PFSK-1 (cell line): ENCODE measurements around the gene KIAA0319L.

Source experiments
- FOXP2 ChIP-seq: optimal IDR thresholded peaks from 2 replicates; pipeline ENCODE3; 2011; ENCODE audit warnings: borderline replicate concordance, control low read depth, inconsistent platforms; ENCODE audit not compliant: insufficient read depth; ENCODE audit errors: extremely low read length, extremely low read depth
- POLR2AphosphoS5 ChIP-seq: IDR thresholded peaks from 2 replicates; pipeline ENCODE4 v1.6.1; 2012; ENCODE audit warnings: low read depth, mild to moderate bottlenecking, control low read depth, low read length, moderate library complexity
- SIN3A ChIP-seq: IDR thresholded peaks from 2 replicates; pipeline ENCODE4 v1.6.1; 2012; ENCODE audit warnings: mild to moderate bottlenecking, low read length, moderate library complexity, borderline replicate concordance; ENCODE audit not compliant: insufficient read depth
- TAF1 ChIP-seq: IDR thresholded peaks from 2 replicates; pipeline ENCODE4 v1.6.1; 2012; ENCODE audit warnings: low read length, control low read depth, borderline replicate concordance; ENCODE audit not compliant: insufficient read depth
- TF ChIP-seq, protein P1 (sequence below), 2 experiments: IDR thresholded peaks; 2 replicates each; pipeline versions ENCODE4 v1.6.1 to v1.8.0; 2011 to 2012; ENCODE audit warnings: low read depth in 2 of 2, low read length in 2 of 2, control low read depth in 1 of 2, inconsistent platforms in 1 of 2, mild to moderate bottlenecking in 1 of 2, moderate library complexity in 1 of 2; ENCODE audit not compliant: insufficient read depth in 1 of 2

The KIAA0319L gene

DNA sequence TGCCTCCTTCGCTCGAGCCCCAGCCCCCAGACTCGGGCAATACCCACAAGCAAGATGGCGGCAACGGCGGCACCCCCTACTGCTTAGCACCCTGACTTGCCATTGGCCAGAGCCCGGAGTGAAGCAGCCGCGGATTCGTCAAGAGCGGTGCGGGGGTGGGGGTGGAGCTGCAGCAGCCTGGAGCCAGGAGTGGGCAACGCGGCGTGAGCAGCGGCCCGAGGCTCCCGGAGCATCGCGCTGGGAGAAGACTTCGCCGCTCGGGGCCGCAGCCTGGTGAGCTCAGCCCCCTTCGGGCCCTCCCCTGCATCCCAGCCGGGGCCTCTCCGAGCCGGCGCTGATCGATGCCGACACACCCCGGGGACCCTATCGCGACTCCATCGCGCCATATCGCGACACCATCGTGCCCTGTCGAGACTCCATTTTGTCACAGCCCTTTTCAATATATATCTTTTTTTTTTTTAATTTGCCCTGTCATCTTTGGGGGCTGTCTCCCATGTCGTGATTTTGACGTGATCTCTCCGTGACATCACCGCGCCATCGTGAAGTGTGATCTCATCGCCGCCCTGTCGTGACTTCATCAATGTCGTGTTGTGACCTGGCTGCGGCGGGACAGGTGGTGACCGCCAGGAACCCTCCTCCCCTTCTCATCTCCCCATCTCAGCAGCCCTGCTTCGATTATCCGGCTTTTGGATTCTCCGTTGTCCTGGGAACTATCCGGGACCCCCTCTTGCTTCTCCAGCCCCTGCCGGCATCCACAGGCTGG is 589 bp upstream of the KIAA0319L start, which contains the start of gene NCDN:
TSS of gene NCDN (plus strand) at position 189 of the 763 bp plus-strand sequence. CDS start at position 581, 392 bp downstream.
- TF ChIP-seq POLR2AphosphoS5 (peak; percentile 86), FOXP2 (no peak), SIN3A (peak; percentile 59; the same call in 1 of the 2 replicates), TAF1 (peak; percentile 49; the same call in 1 of the 2 replicates)
- TF ChIP-seq, protein P1, sequence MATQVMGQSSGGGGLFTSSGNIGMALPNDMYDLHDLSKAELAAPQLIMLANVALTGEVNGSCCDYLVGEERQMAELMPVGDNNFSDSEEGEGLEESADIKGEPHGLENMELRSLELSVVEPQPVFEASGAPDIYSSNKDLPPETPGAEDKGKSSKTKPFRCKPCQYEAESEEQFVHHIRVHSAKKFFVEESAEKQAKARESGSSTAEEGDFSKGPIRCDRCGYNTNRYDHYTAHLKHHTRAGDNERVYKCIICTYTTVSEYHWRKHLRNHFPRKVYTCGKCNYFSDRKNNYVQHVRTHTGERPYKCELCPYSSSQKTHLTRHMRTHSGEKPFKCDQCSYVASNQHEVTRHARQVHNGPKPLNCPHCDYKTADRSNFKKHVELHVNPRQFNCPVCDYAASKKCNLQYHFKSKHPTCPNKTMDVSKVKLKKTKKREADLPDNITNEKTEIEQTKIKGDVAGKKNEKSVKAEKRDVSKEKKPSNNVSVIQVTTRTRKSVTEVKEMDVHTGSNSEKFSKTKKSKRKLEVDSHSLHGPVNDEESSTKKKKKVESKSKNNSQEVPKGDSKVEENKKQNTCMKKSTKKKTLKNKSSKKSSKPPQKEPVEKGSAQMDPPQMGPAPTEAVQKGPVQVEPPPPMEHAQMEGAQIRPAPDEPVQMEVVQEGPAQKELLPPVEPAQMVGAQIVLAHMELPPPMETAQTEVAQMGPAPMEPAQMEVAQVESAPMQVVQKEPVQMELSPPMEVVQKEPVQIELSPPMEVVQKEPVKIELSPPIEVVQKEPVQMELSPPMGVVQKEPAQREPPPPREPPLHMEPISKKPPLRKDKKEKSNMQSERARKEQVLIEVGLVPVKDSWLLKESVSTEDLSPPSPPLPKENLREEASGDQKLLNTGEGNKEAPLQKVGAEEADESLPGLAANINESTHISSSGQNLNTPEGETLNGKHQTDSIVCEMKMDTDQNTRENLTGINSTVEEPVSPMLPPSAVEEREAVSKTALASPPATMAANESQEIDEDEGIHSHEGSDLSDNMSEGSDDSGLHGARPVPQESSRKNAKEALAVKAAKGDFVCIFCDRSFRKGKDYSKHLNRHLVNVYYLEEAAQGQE (IDR thresholded peaks at IDR 0.05; ENCODE audit: insufficient read depth in 1 of 2, low read depth in 2 of 2, low read length in 2 of 2) = peak in 1 of 2 experiments; percentile 35; a peak in 1 of 4 replicates

DNA sequence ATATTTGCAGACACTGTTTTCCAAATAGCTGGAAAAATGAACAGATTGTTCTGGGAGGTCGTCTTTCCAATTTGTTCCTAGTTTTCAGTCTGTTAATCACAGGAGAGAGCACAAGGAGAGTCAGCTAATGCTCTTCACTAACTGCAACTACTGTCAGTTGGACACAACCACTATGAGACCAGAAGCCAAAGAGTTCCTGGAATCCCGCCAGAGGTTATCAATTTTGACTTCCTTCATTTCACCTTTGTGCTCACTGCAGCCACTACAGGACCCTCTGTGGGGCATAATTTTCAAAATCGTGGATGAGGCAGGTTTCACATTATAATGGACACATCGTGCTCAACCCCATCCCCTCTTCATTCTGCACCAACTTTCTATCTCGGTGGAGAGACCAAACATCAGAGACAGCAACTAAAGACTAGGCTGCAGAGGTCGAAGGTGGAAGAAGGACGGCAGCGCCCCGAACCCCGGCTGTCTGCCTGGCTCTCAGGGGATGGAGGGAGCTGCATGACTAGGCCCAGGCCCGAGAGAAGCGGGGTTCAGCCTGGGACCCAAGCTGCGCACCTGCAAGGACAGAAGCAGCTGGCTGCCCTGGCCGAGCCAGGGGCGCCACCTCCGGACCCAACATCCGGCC is 602 bp downstream of the KIAA0319L start:
- TF ChIP-seq FOXP2 = peak; percentile 14
- no peak for TF ChIP-seq POLR2AphosphoS5

DNA sequence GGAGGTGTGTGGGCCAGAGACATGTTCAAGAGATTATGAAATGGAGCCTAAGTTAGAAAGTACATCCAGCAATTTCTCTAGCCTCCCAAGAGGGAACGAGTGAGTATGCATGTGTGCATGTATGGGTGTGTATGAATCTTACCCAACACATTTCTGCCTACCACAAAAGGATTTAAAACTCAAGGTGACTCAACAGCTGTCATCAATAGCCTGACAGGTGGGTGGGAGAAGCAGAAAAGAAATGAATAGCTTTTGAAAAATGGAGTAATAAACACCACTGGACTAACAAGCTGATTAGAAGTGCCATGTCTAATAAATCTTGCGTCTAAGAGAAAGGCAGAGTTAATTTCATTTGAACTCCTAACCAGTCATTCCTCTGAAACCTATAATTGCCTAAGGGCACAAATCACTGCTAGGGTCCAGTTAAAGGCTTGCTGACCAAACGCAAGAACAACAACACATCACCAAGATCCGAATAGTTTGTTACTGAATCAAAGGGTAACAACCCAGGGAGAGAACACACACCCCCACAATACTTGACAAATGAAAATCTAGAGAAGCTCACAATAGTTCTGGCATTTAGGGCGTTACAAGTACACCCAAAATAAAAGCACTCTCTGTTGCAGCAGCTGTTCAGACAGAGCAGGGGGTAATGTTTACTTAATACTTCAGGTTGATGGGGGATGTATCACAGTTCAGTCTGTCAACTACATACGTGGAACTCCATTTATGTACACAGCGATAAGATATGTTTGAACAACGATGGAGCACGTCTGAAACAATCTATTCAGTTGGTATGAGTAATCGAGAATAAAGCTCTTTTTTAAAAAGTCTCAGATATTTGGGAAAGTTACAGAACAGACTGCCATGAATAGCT is 1.4 kb downstream of the KIAA0319L start:
- TF ChIP-seq POLR2AphosphoS5 (no peak), SIN3A (no peak), TAF1 (no peak)
- TF ChIP-seq, protein P1 (IDR thresholded peaks at IDR 0.05; ENCODE audit: insufficient read depth in 1 of 2, low read depth in 2 of 2, low read length in 2 of 2) = no peak

DNA sequence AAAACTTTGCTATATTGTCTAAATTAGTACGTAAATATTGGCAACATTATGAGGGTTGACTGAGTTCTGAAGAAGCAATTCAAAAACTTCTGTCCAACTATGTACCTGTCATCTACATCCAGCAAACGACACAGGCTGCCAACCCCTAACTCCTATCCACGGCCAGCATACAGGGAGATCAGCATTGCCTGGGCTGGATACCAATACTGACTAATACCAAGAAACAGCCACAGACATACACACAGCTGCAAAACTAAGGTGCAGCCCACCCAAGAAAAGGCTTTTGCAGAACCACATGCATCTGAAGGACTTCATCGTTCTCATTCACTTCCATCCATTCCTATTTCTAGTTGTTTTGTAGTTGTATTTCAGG is 2.0 kb downstream of the KIAA0319L start:
- TF ChIP-seq TAF1 = no peak
- no peak for TF ChIP-seq SIN3A
- TF ChIP-seq POLR2AphosphoS5 = no peak
- TF ChIP-seq, protein P1 (IDR thresholded peaks at IDR 0.05; ENCODE audit: insufficient read depth in 1 of 2, low read depth in 2 of 2, low read length in 2 of 2) = no peak
- no peak for TF ChIP-seq FOXP2

DNA sequence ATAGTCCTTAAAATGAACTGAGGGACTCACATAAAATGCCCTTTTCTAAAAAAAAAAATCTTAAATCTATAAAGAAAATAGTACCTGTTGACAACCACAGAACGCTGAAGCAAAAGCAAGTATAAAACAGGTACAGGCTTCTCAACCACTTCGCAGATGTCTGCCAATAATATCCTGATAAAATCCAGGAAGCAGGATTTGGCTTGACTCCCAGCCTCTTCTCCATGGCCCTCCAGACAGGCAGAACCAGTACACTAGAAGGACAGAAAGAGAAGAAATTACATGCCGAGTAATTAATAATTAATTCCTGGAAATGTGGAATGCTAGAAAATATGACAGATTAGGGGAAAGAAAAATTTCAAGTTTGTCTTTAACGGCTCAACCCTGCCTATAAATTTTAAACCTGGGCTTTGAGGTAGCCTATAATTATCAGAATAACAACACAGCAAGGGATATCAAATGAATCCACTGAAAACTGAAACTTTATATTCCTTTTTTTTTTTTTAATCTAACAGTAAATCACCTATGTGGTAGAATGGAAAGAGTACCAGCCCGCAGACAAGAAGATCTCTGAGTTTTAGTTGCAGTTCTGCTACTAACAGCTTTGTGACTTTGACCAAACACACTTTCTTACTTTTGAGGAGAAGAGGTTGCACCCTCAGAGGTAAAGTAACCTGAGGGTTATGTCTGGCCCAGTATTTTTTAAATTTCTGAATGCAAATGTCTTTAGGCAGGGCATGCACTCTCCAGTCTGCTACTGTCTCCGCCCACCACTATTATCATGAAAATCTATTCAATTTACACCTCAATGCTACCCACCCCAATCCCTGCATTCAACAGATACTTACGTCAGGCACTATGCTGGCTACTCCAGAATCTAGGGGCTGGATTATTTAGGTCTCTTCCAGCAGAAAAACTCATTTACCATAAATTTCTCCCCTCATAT is 2.7 kb downstream of the KIAA0319L start:
- TF ChIP-seq, protein P1 (IDR thresholded peaks at IDR 0.05; ENCODE audit: insufficient read depth in 1 of 2, low read depth in 2 of 2, low read length in 2 of 2) = no peak
- TF ChIP-seq POLR2AphosphoS5 (no peak), SIN3A (no peak), FOXP2 (no peak), TAF1 (no peak)
